Measurements from ENCODE around the gene IFFO2. TPM values are rescaled to one million over a fixed set of nuclear protein-coding genes. Genes with fewer than 3 reads are reported as not detected.

Gene IFFO2
- polyA plus RNA-seq, 1 of the 3 experiments (the other 2 are of a cell fraction), result 10.5 TPM

- Histone ChIP-seq H2AFZ (ENCODE audit: low read depth) (no peak overlapping the region), H3F3A (replicated peaks; ENCODE audit: insufficient read depth) (peaks cover 3% of the 10 kb centered on the region), H3K4me1 (ENCODE audit: control insufficient read depth in 1 of 2, insufficient read depth in 2 of 2, low read depth in 1 of 2, low read length in 1 of 2) (peaks cover 1 to 8% of the 10 kb centered on the region in 2 experiments; a peak in 2 of 4 replicates), H3K9me2 (no peaks in the 10 kb centered on the region), H4K20me1 (ENCODE audit: insufficient read depth) (no peaks in the 10 kb centered on the region), H3K9ac (no peak overlapping the region), H3K27me3 (ENCODE audit: insufficient read depth) (no peaks in the 10 kb centered on the region), H3K4me2 (no peak overlapping the region), H3K4me3 (ENCODE audit: low read depth in 2 of 2, low read length in 1 of 2) (no peak overlapping the region), H3K79me2 (ENCODE audit: insufficient read depth) (no peaks in the 10 kb centered on the region), H3K9me3 (no peaks in the 10 kb centered on the region), H3K36me3 (replicated peaks in 1 of 2; ENCODE audit: control insufficient read depth in 1 of 2, insufficient read depth in 2 of 2, low read length in 1 of 2) (peaks cover 0 to 3% of the 10 kb centered on the region in 2 experiments), H3K27ac (ENCODE audit: low read depth in 2 of 2, low read length in 1 of 2) (no peak overlapping the region)
- ChIA-PET POLR2A (no interaction called here), CTCF (interaction anchor here (0.6 to 25.9 kb wide), 3 partner anchors 30 to 1519 kb away, joined by 3 to 350 read pairs (median 134); no protein-coding TSS in a partner anchor)
- TF ChIP-seq FOXJ3 (CRISPR knock-in tag; IDR thresholded peaks at IDR 0.05), result no peak
- no peak for TF ChIP-seq PBX3 (IDR thresholded peaks at IDR 0.05)
- TF ChIP-seq REST (IDR thresholded peaks at IDR 0.05; ENCODE audit: low read depth, low read length), result no peak
- no peak for TF ChIP-seq RXRA (IDR thresholded peaks at IDR 0.05; ENCODE audit: borderline replicate concordance, low read depth)
- TF ChIP-seq RAD21 (IDR thresholded peaks at IDR 0.05; ENCODE audit: low read length), result no peak
- TF ChIP-seq RFX5 (IDR thresholded peaks at IDR 0.05; ENCODE audit: low read length), result no peak
- TF ChIP-seq TCF12 (IDR thresholded peaks at IDR 0.05), result no peak
- TF ChIP-seq USF1 (IDR thresholded peaks at IDR 0.05; ENCODE audit: borderline replicate concordance, low read depth), result no peak
- TF ChIP-seq MEF2A (IDR thresholded peaks at IDR 0.05; ENCODE audit: borderline replicate concordance, low read depth), result no peak
- no peak for TF ChIP-seq ZBTB33 (IDR thresholded peaks at IDR 0.05; ENCODE audit: borderline replicate concordance, low read depth)
- TF ChIP-seq NFIC (IDR thresholded peaks at IDR 0.05; ENCODE audit: borderline replicate concordance), result no peak
- no peak for TF ChIP-seq SIN3A (IDR thresholded peaks at IDR 0.05; ENCODE audit: borderline replicate concordance, low read depth, low read length)
- TF ChIP-seq MAX (IDR thresholded peaks at IDR 0.05; ENCODE audit: low read depth), result no peak
- TF ChIP-seq FOXM1 (IDR thresholded peaks at IDR 0.05; ENCODE audit: low read depth), result no peak
- TF ChIP-seq POLR2AphosphoS5 (IDR thresholded peaks at IDR 0.05; ENCODE audit: low read depth, low read length), result no peak
- DNase-seq, result no peak
- WGBS (ENCODE audit: low lambda C conversion rate), result 86% methylated on average over 2 of the region's 2 CpGs
These were observed 75.3 kb downstream of the IFFO2 start for GRCh38 chr1:18881164-18881563.

All from SK-N-SH (cell line).